ENCODE measurements around the gene SH3PXD2B.
A peak's percentile ranks its signal among the peaks of the same experiment; 100 is the strongest.

SH3PXD2B gene

GRCh38 chr5:172454358-172455086 lies at the start of gene SH3PXD2B:
Gene SH3PXD2B, minus strand, starts transcription at chr5:172454525. Its CDS starts 173 bp downstream, at chr5:172454352.
- no peak for TF ChIP-seq CTCF (IDR thresholded peaks at IDR 0.05; ENCODE audit: control insufficient read depth, insufficient read depth, low read depth, low read length, missing control alignments)
- H3K4me3 ChIP-seq (ENCODE audit: control insufficient read depth, low read depth, low read length) = peak within 1 kb of the TSS; percentile 67
- DNase-seq (ENCODE audit: low read depth) = no peak

- H3K4me3 ChIP-seq (ENCODE audit: control insufficient read depth, low read depth, low read length) = no peak overlapping the region
- no peak for TF ChIP-seq CTCF (IDR thresholded peaks at IDR 0.05; ENCODE audit: control insufficient read depth, insufficient read depth, low read depth, low read length, missing control alignments)
- no peak for DNase-seq (ENCODE audit: low read depth)
Observed at GRCh38 chr5:172502969-172503368, 48.6 kb upstream of the SH3PXD2B start.

- no peak for DNase-seq (ENCODE audit: low read depth)
- no peak overlapping the region for H3K4me3 ChIP-seq (ENCODE audit: control insufficient read depth, low read depth, low read length)
- TF ChIP-seq CTCF (IDR thresholded peaks at IDR 0.05; ENCODE audit: control insufficient read depth, insufficient read depth, low read depth, low read length, missing control alignments) = no peak
Observed at GRCh38 chr5:172502410-172502809, 48.1 kb upstream of the SH3PXD2B start.

- no peak for DNase-seq (ENCODE audit: low read depth)
- H3K4me3 ChIP-seq (ENCODE audit: control insufficient read depth, low read depth, low read length) = no peak overlapping the region
- no peak for TF ChIP-seq CTCF (IDR thresholded peaks at IDR 0.05; ENCODE audit: control insufficient read depth, insufficient read depth, low read depth, low read length, missing control alignments)
Observed at GRCh38 chr5:172501708-172502320, 47.5 kb upstream of the SH3PXD2B start.

- no peak overlapping the region for H3K4me3 ChIP-seq (ENCODE audit: control insufficient read depth, low read depth, low read length)
- TF ChIP-seq CTCF (IDR thresholded peaks at IDR 0.05; ENCODE audit: control insufficient read depth, insufficient read depth, low read depth, low read length, missing control alignments) = no peak
- no peak for DNase-seq (ENCODE audit: low read depth)
Observed at GRCh38 chr5:172499287-172499686, 45.0 kb upstream of the SH3PXD2B start.

GRCh38 chr5:172498431-172499129 lies 44.3 kb upstream of the SH3PXD2B start:
- DNase-seq (ENCODE audit: low read depth) = no peak
- no peak for TF ChIP-seq CTCF (IDR thresholded peaks at IDR 0.05; ENCODE audit: control insufficient read depth, insufficient read depth, low read depth, low read length, missing control alignments)
- H3K4me3 ChIP-seq (ENCODE audit: control insufficient read depth, low read depth, low read length) = no peak overlapping the region
